GM21390 (cell line): Measurements from ENCODE around the gene FCHSD2.
"Not testable (repeated sequence)": the region's sequence is repeated elsewhere in the genome, so short reads cannot be mapped to it uniquely, and the experiment has no call there.

Experiments
- ATAC-seq: cut with Tn5 transposase; IDR thresholded peaks from one replicate; pipeline ENCODE4 v1.9.1; 2021; ENCODE audit not compliant: unreplicated experiment

The FCHSD2 gene

GRCh38 chr11:72811686-72812085 is 330.4 kb downstream of the FCHSD2 start:
- ATAC-seq: not testable (repeated sequence)

DNA sequence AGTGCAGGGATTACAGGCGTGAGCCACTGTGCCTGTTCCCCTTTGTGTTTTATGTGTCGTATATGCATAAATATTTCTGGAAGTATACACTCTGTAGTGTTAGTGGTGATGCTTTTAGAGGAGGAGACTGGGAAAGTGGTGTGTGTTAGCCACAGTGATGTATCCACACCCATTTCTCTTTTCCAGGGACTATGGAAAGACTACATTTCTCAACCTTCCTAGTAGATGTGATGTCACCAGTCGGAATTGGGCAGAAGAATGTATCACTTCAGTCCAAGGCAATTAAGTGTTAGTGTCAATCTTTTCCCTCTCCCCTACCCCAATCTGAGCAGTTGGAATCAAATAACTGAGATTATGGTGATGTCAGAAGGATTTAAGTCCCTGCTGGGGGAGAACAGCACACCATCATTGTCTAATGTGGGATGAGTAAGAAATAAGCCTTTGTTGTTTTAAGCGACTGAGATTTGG is 333.8 kb downstream of the FCHSD2 start:
- no peak for ATAC-seq

- no peak for ATAC-seq
Observed at GRCh38 chr11:72807792-72808191, 334.3 kb downstream of the FCHSD2 start.

GRCh38 chr11:72807021-72807693 is 335.0 kb downstream of the FCHSD2 start:
- no peak for ATAC-seq

DNA sequence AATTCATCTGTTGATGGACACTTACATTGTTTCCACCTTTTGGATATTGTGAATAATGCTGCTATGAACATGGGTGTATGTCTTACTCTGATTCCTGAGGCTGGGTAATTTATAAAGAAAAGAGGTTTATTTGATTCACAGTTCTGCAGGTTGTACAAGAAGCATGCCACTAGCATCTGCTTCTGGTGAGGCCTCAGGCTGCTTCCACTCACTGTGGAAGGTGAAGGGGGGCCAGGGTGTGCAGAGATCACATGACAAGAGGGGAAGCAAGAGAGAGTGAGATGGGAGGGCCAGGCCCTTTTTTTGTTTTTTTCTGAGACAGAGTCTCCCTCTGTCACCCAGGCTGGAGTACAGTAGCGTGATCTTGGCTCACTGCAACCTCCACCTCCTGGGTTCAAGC is 335.7 kb downstream of the FCHSD2 start:
- not testable (repeated sequence) for ATAC-seq

- ATAC-seq: no peak
Observed at GRCh38 chr11:72805216-72805615, 336.9 kb downstream of the FCHSD2 start.

- ATAC-seq: no peak
Observed at GRCh38 chr11:72802822-72803221, 339.3 kb downstream of the FCHSD2 start.

GRCh38 chr11:72799441-72799840 is 342.7 kb downstream of the FCHSD2 start:
- ATAC-seq: no peak

DNA sequence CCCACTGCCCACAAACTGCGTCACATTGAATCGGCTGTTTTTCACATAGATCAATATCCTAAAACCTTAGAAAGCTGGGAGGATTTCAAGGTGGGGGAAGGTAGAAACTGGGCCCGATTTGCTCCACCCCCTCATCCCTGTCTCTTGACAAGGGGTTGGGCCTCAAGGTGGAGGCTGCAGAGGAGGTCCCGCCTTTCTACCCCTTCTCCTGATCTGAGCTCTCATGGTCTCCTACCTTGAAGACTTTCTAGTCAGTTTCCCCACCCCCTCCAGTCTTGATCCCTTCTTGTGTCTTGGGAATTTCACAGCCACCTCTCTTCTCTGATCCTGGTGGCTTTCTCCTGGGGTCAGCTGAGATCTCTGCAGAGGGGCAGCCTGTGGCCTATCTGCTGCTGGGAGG is 343.8 kb downstream of the FCHSD2 start:
- no peak for ATAC-seq

- ATAC-seq: peak; percentile 90
Observed at GRCh38 chr11:72793425-72794367, 348.4 kb downstream of the FCHSD2 start, which contains the start of gene STARD10. TSS of gene STARD10 (minus strand) at chr11:72794047. CDS start at chr11:72781181, 12,866 bp downstream.

DNA sequence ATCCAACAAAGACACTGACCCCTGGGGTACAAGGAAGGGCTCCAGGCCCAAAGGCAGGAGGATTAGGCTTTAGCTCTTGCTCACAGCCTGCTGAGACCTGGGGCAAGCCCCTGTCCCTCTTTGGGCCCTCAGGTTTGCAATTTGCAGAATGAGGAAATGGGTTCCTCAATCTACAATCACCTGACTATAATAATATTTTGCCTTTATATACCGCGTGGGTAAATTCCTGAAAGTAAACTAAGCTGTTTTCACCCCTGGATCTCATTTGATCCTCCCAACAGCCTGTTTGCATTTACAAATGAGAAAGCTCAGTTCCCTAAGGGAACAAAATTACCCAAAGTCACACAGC is 349.1 kb downstream of the FCHSD2 start:
- no peak for ATAC-seq

GRCh38 chr11:72792437-72793021 is 349.6 kb downstream of the FCHSD2 start:
- no peak for ATAC-seq

GRCh38 chr11:72791228-72791627 is 350.9 kb downstream of the FCHSD2 start:
- not testable (repeated sequence) for ATAC-seq

GRCh38 chr11:72789493-72790131 is 352.5 kb downstream of the FCHSD2 start:
- ATAC-seq: no peak

DNA sequence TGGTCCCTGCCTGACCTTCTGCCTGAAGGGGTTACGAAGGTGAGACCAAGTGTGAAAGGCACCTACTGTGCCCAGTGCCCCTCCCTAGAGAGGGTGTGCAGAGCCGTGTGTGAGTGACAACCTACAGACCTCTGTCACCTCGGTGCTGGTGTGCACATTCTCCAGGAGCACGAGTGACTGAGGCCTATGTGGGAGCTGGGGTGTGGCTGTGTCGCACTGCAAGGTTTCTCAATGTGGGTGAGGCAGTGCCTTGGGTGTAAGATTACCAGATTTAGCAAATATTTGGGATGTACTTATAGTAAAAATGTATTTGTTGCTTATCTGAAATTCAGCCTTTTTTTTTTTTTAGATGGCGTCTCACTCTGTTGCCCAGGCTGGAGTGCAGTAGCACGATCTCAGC is 353.9 kb downstream of the FCHSD2 start:
- no peak for ATAC-seq

GRCh38 chr11:72787216-72788104 is 354.7 kb downstream of the FCHSD2 start:
- no peak for ATAC-seq
